Keratinocyte (primary cell): ENCODE results near the gene PDCD4.

Experiments used
- CTCF ChIP-seq, 3 experiments: IDR thresholded peaks in 1 of 3; conservative IDR thresholded peaks in 1 of 3; optimal IDR thresholded peaks in 1 of 3; 2 replicates in 2 of 3; 3 replicates in 1 of 3; pipeline versions ENCODE3 to v1.5.1; 2011; ENCODE audit warnings: low read length in 3 of 3, mild to moderate bottlenecking in 3 of 3, moderate library complexity in 2 of 3, control low read depth in 1 of 3, inconsistent platforms in 1 of 3; ENCODE audit not compliant: insufficient read depth in 2 of 3; ENCODE audit errors: extremely low read depth in 1 of 3
- EZH2 ChIP-seq: IDR thresholded peaks from one replicate; pipeline ENCODE4 v1.6.1; 2012; ENCODE audit warnings: inconsistent platforms, mild to moderate bottlenecking, low read length, moderate library complexity

- TF ChIP-seq CTCF (optimal IDR thresholded peaks at IDR 0.05 in 1 of 3, IDR thresholded peaks at IDR 0.05 in 1 of 3, conservative IDR thresholded peaks at IDR 0.05 in 1 of 3; ENCODE audit: extremely low read depth in 1 of 3, insufficient read depth in 2 of 3, low read length in 3 of 3) (no peak), EZH2 (no peak)
These were observed 29.3 kb upstream of the PDCD4 start for GRCh38 chr10:110842326-110842904.
